ENCODE results near the gene TIMP3.

TIMP3 gene

GRCh38 chr22:32765132-32765618, 36.3 kb upstream of the TIMP3 start:
- Histone ChIP-seq H3K4me1 (ENCODE audit: control insufficient read depth in 1 of 2, insufficient read depth in 1 of 2, low read depth in 1 of 2, low read length in 1 of 2) (no peaks in the 10 kb centered on the region), H3K9me3 (no peaks in the 10 kb centered on the region), H3K27me3 (peaks cover 72% of the 10 kb centered on the region), H3K36me3 (no peaks in the 10 kb centered on the region), H3K27ac (no peak overlapping the region), H3K4me3 (ENCODE audit: low read depth in 1 of 2, low read length in 1 of 2) (no peak overlapping the region)
- no peak for TF ChIP-seq CTCF (IDR thresholded peaks at IDR 0.05)

- Histone ChIP-seq H3K27me3 (peaks cover 15% of the 10 kb centered on the region), H3K27ac (no peak overlapping the region), H3K9me3 (no peaks in the 10 kb centered on the region), H3K4me1 (ENCODE audit: control insufficient read depth in 1 of 2, insufficient read depth in 1 of 2, low read depth in 1 of 2, low read length in 1 of 2) (no peaks in the 10 kb centered on the region), H3K36me3 (no peaks in the 10 kb centered on the region), H3K4me3 (ENCODE audit: low read depth in 1 of 2, low read length in 1 of 2) (no peak overlapping the region)
- no peak for TF ChIP-seq CTCF (IDR thresholded peaks at IDR 0.05)
Observed at GRCh38 chr22:32771756-32772155, 29.7 kb upstream of the TIMP3 start.

GRCh38 chr22:32775957-32776356, 25.5 kb upstream of the TIMP3 start:
- Histone ChIP-seq H3K27me3 (peaks cover 11% of the 10 kb centered on the region), H3K4me3 (ENCODE audit: low read depth in 1 of 2, low read length in 1 of 2) (no peak overlapping the region), H3K27ac (no peak overlapping the region), H3K9me3 (no peaks in the 10 kb centered on the region), H3K4me1 (ENCODE audit: control insufficient read depth in 1 of 2, insufficient read depth in 1 of 2, low read depth in 1 of 2, low read length in 1 of 2) (no peaks in the 10 kb centered on the region), H3K36me3 (no peaks in the 10 kb centered on the region)
- TF ChIP-seq CTCF (IDR thresholded peaks at IDR 0.05): no peak

DNA sequence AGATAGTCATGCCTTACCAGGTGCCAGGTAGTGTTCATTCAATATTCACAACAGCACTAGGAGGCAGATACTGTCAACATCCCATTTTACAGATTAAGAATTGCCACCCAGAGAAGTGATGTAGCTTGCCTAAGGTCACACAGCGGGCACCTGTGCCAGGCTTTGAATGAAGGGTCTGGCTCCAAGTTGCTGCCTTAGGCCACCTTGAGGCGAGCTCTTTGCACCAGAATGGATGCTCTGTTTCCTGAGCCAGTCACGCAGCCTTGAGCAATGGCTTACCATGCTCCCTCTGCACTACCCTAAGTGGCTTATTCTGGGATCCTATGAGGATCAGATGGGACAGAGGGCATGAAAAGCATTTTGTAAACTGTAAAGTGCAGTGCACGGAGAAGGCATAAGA, 25.1 kb upstream of the TIMP3 start:
- Histone ChIP-seq H3K4me1 (ENCODE audit: control insufficient read depth in 1 of 2, insufficient read depth in 1 of 2, low read depth in 1 of 2, low read length in 1 of 2) (no peaks in the 10 kb centered on the region), H3K9me3 (no peaks in the 10 kb centered on the region), H3K36me3 (no peaks in the 10 kb centered on the region), H3K27me3 (peaks cover 11% of the 10 kb centered on the region), H3K4me3 (ENCODE audit: low read depth in 1 of 2, low read length in 1 of 2) (no peak overlapping the region), H3K27ac (no peak overlapping the region)
- TF ChIP-seq CTCF (IDR thresholded peaks at IDR 0.05): no peak

GRCh38 chr22:32776802-32777201, 24.7 kb upstream of the TIMP3 start:
- H3K27me3 ChIP-seq: peaks cover 11% of the 10 kb centered on the region
- H3K4me3 ChIP-seq (ENCODE audit: low read depth in 1 of 2, low read length in 1 of 2): no peak overlapping the region
- no peak for TF ChIP-seq CTCF (IDR thresholded peaks at IDR 0.05)
- H3K27ac ChIP-seq: no peak overlapping the region
- no peaks in the 10 kb centered on the region for H3K9me3 ChIP-seq
- no peaks in the 10 kb centered on the region for H3K4me1 ChIP-seq (ENCODE audit: control insufficient read depth in 1 of 2, insufficient read depth in 1 of 2, low read depth in 1 of 2, low read length in 1 of 2)
- H3K36me3 ChIP-seq: no peaks in the 10 kb centered on the region

- Histone ChIP-seq H3K27me3 (peaks cover 11% of the 10 kb centered on the region), H3K27ac (no peak overlapping the region), H3K36me3 (no peaks in the 10 kb centered on the region), H3K4me3 (ENCODE audit: low read depth in 1 of 2, low read length in 1 of 2) (no peak overlapping the region), H3K4me1 (ENCODE audit: control insufficient read depth in 1 of 2, insufficient read depth in 1 of 2, low read depth in 1 of 2, low read length in 1 of 2) (no peaks in the 10 kb centered on the region), H3K9me3 (no peaks in the 10 kb centered on the region)
- TF ChIP-seq CTCF (IDR thresholded peaks at IDR 0.05): no peak
Observed at GRCh38 chr22:32777987-32778386, 23.5 kb upstream of the TIMP3 start.
